Lower lobe of right lung (tissue), 2 donors: Measurements from ENCODE around the gene ACOXL. TPM values are rescaled to one million over a fixed set of nuclear protein-coding genes. Genes with fewer than 3 reads are reported as not detected.

Experiments used
- ATAC-seq, 2 donors: fragments of 200-7000 bp; cut with Tn5 transposase; one replicate each; pipeline ENCODE4 v1.9.1; 2020 to 2022; ENCODE audit warnings: mild to moderate bottlenecking in 2 of 2, moderate library complexity in 2 of 2
- DNase-seq: peaks from one replicate; pipeline ENCODE4 v3.0.0-alpha.2; 2020
- H3K27ac ChIP-seq: fragments of 200-600 bp; one replicate; pipeline ENCODE4 v1.8.0; 2022
- H3K27me3 ChIP-seq: fragments of 200-600 bp; one replicate; pipeline ENCODE4 v1.8.0; 2022; ENCODE audit warnings: low read depth
- H3K36me3 ChIP-seq: fragments of 200-600 bp; one replicate; pipeline ENCODE4 v1.8.0; 2022; ENCODE audit warnings: mild to moderate bottlenecking
- H3K4me1 ChIP-seq: fragments of 200-600 bp; one replicate; pipeline ENCODE4 v1.8.0; 2022
- H3K4me3 ChIP-seq: fragments of 200-600 bp; one replicate; pipeline ENCODE4 v1.8.0; 2022; ENCODE audit warnings: mild to moderate bottlenecking
- H3K9me3 ChIP-seq: fragments of 200-600 bp; one replicate; pipeline ENCODE4 v1.8.0; 2022
- intact Hi-C: fragments of 100-400 bp; cut with DNase I; formaldehyde crosslinking; loops from one replicate; pipeline ENCODE4 v1.11.0; 2022
- total RNA-seq: library from RNA; stranded (reverse); fragmentation: NEBNext Ultra II Directional; extraction: Animal tissue kit (Norgen Biotek cat#: 25700); gene quantifications from one replicate; pipeline ENCODE4 v1.2.1, GENCODE V29; 2021
- TF ChIP-seq, protein P1 (sequence below): fragments of 200-600 bp; IDR thresholded peaks from one replicate; pipeline ENCODE4 v1.8.0; 2022; ENCODE audit warnings: antibody characterized with exemption, mild to moderate bottlenecking
- donor health status: DM: no; HTN: yes; CAD: no; lungs with severe emphysema.

Gene ACOXL
- total RNA-seq, 1 donor from 2014 or later: 38.5 TPM

DNA sequence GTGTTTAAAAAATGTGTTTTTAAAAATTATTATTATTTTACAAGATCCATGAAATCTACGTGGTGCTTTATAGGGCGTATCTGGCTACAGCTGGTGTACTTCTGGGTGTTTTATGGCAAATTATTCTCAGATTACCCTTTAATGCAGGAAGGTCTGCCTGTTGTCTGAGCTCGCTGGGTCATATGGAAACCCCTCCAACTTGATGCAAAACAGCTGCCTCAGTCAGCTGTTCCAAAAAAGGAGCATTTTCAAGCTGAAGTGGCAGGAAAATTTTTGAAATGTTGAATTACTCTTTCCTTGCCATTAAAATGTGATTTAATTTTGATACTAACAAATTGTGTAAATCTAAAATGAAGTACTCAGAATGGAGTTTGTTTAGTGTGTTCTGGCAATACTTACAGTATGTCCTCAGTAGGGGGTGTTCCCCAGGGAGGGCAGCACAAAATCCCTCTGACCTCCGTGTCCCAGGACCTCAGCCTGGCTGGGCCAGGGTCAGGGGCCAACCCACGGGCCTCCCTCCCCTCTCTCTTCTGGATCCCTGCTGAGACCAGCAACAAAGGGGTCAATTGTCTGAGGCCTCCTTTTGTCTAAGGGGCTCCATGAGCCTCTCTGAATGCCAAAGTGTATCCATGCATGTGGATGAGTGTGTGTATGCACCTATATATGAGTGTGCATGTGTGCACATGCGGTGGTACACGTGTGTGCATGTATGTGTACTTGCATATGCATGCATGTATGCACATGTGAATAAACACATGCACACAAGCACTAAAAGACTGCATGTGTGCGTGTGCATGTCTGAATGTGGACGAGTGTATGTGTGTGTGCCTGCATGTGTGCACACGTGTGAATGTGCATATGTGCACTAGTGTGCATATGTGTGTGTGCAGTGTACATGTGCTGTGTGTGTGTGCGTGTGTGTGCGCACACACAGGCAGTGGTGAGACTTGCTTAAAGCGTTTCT, 105.4 kb downstream of the ACOXL start:
- DNase-seq: no peak
- H3K4me3 ChIP-seq: no peak overlapping the region
- no peak overlapping the region for H3K27ac ChIP-seq
- no peaks in the 10 kb centered on the region for H3K9me3 ChIP-seq
- TF ChIP-seq, protein P1, sequence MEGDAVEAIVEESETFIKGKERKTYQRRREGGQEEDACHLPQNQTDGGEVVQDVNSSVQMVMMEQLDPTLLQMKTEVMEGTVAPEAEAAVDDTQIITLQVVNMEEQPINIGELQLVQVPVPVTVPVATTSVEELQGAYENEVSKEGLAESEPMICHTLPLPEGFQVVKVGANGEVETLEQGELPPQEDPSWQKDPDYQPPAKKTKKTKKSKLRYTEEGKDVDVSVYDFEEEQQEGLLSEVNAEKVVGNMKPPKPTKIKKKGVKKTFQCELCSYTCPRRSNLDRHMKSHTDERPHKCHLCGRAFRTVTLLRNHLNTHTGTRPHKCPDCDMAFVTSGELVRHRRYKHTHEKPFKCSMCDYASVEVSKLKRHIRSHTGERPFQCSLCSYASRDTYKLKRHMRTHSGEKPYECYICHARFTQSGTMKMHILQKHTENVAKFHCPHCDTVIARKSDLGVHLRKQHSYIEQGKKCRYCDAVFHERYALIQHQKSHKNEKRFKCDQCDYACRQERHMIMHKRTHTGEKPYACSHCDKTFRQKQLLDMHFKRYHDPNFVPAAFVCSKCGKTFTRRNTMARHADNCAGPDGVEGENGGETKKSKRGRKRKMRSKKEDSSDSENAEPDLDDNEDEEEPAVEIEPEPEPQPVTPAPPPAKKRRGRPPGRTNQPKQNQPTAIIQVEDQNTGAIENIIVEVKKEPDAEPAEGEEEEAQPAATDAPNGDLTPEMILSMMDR: no peak
- intact Hi-C loops: no loop called here
- H3K27me3 ChIP-seq: no peaks in the 10 kb centered on the region
- ATAC-seq: no peak
- no peaks in the 10 kb centered on the region for H3K4me1 ChIP-seq
- no peaks in the 10 kb centered on the region for H3K36me3 ChIP-seq

DNA sequence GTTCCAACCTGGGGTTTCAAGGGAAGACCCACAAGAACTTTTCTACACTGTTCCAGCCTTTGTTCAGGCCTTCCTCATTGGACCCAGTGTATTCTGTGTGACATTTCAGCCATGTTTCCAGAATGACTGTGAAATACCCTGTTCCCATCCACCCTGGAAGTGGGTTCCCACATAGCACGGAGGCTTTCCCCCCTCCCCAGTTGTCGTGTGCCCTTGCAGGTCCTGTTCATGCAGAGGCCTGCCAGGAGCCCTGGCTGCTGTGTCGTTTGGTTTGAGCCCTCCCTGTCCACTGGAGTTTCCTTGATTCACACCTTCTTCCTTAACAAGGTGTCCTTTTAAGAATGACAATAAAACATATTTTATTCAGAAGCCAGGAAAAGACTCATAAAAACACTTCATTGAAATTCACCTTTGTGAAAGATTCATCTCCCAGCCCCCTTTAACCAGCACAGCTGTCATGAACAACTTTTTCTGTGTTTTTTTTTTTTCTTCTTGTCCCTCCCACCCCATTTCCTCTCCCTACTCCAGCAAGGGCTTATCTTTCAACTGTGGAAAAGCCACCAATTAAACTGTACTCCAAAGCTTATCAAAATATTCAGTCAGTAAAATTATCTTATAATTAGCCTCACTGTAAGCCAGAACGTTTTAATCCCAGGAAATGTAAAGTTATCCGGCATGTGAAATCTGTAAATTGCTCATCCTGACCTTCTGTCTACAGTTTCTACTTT, 106.4 kb downstream of the ACOXL start:
- intact Hi-C loops: no loop called here
- Histone ChIP-seq H3K27me3 (no peaks in the 10 kb centered on the region), H3K36me3 (no peaks in the 10 kb centered on the region), H3K27ac (no peak overlapping the region), H3K4me3 (no peak overlapping the region), H3K9me3 (no peaks in the 10 kb centered on the region), H3K4me1 (peaks cover 4% of the 10 kb centered on the region)
- ATAC-seq (no peak), DNase-seq (no peak)
- TF ChIP-seq, protein P1: no peak

DNA sequence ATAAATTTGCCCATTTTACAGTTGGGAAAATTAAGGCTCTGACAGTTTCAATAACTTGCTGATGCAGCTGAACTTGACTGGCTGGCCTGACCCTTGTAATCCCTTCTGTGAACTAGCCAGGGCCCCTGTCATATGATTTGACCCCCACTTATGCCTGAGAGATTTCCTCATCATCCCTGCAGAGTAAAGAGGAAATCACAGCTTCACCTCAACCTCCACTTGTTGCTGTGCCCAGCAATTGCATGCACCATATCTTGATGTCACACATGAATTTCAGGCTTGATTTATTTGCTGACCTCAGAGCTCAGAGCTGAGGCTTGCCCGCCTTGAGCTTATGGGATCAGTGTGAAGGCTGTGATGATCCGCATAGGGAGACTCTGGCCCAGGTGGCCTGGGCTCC, 108.1 kb downstream of the ACOXL start:
- TF ChIP-seq, protein P1: no peak
- no peaks in the 10 kb centered on the region for H3K9me3 ChIP-seq
- intact Hi-C loops: no loop called here
- H3K4me3 ChIP-seq: no peak overlapping the region
- H3K27me3 ChIP-seq: no peaks in the 10 kb centered on the region
- H3K4me1 ChIP-seq: peaks cover 4% of the 10 kb centered on the region
- H3K27ac ChIP-seq: no peak overlapping the region
- ATAC-seq: no peak
- DNase-seq: no peak
- no peaks in the 10 kb centered on the region for H3K36me3 ChIP-seq

DNA sequence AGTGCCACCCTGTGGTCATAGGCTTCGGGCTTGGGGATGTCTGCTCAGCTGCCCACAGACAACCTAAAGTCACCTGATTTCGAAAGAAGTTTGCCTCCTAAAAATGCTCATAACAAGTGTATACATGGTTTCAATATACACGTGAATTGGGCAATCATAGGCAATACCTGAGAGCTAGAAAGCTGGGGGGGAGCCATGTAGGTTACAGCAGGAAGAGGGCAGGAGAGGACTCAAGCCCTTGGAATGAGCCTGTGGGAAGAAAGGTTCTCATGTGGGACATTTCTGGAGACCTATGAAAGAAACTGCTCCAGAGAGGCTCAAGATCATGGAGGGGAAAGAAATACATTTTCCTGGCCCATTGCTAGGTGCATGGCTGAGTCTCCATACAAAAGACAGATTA, 109.7 kb downstream of the ACOXL start:
- DNase-seq (no peak), ATAC-seq (no peak)
- no peaks in the 10 kb centered on the region for H3K27me3 ChIP-seq
- H3K9me3 ChIP-seq: no peaks in the 10 kb centered on the region
- no peaks in the 10 kb centered on the region for H3K36me3 ChIP-seq
- TF ChIP-seq, protein P1: no peak
- H3K4me1 ChIP-seq: peaks cover 4% of the 10 kb centered on the region
- no peak overlapping the region for H3K4me3 ChIP-seq
- no peak overlapping the region for H3K27ac ChIP-seq
- intact Hi-C loops: no loop called here

DNA sequence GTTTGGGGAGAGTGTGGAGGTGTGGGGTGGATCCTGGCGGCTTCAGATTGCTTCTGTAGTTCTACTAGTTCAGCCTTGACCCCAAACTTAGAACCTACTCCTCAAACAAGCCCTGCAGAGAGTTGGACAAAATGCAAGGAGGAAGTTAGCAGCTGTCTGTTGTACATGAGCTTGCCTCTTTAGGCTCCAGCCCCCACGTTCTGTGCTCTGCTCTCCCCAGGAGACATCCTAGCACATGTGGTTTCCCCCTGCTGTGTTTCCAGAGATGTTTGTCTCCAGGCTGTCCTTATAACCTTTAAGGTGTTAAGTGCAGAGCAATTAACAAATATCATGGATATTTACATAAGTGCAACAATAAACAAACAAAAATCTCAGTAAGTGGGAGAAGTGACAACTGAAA, 111.1 kb downstream of the ACOXL start:
- Histone ChIP-seq H3K4me1 (peaks cover 4% of the 10 kb centered on the region), H3K27me3 (no peaks in the 10 kb centered on the region), H3K4me3 (no peak overlapping the region), H3K36me3 (no peaks in the 10 kb centered on the region), H3K9me3 (no peaks in the 10 kb centered on the region), H3K27ac (no peak overlapping the region)
- DNase-seq (no peak), ATAC-seq (no peak)
- TF ChIP-seq, protein P1: no peak
- intact Hi-C loops: no loop called here
